K562 (cell line): Measurements from ENCODE around the gene NAT8L. TPM values are rescaled to one million over a fixed set of nuclear protein-coding genes. Genes with fewer than 3 reads are reported as not detected.

Source experiments
- ATAC-seq: fragments of 200-7000 bp; cut with Tn5 transposase; 3 replicates; pipeline ENCODE4 v1.9.1; 2020; ENCODE audit warnings: moderate library complexity
- BruUV-seq: library from RNA; stranded (reverse); fragments of 400-500 nt; replicated peaks from 2 replicates; lab custom pipeline; 2021; lab: Mats Ljungman, UMichigan
- CTCF ChIA-PET: fragments of 300-600 bp; formaldehyde crosslinking; extraction: SDS; loops from one replicate; lab custom pipeline; 2021; ENCODE audit warnings: low intra/inter-chr PET ratio; lab: Yijun Ruan, JAX
- POLR2A ChIA-PET: fragments of 300-600, 350-650 bp; sonication (Branson Sonifier 250); formaldehyde crosslinking; extraction: SDS; loops from one replicate; lab custom pipeline; 2021; ENCODE audit warnings: antibody characterized with exemption, inconsistent platforms; lab: Yijun Ruan, JAX
- DNase-seq, 4 experiments: peaks; one replicate each; pipeline versions ENCODE4 v3.0.0 to v3.0.0-alpha.2; 2011 to 2018; ENCODE audit warnings: low spot score in 3 of 4, mixed read lengths in 3 of 4; ENCODE audit errors: extremely low read depth in 1 of 4
- FAIRE-seq: peaks from 2 replicates; lab custom pipeline; 2011; peaks lifted over from hg19 to GRCh38; lab: Jason Lieb, UNC
- H2AFZ ChIP-seq: 2 replicates; pipeline ENCODE4 v1.6.0; 2011; ENCODE audit warnings: low read depth, low read length, control low read depth, inconsistent platforms
- H3K27ac ChIP-seq: fragments of 200-600 bp; 3 replicates; pipeline ENCODE4 v1.8.0; 2011; ENCODE audit warnings: low read depth, mild to moderate bottlenecking, control low read depth, inconsistent platforms, low read length, moderate library complexity, mixed read lengths; ENCODE audit errors: extremely low read depth
- H3K27me3 ChIP-seq, 2 experiments: fragments of 300-600 bp in 1 of 2; 2 replicates in 1 of 2; 3 replicates in 1 of 2; pipeline versions ENCODE4 v1.6.0 to v1.8.0; 2011; ENCODE audit warnings: inconsistent platforms in 2 of 2, low read length in 2 of 2, mild to moderate bottlenecking in 1 of 2, mixed read lengths in 1 of 2, moderate library complexity in 1 of 2; ENCODE audit not compliant: control insufficient read depth in 2 of 2, insufficient read depth in 2 of 2
- H3K36me3 ChIP-seq: fragments of 300-600 bp; 3 replicates; pipeline ENCODE4 v1.8.0; 2011; ENCODE audit warnings: mild to moderate bottlenecking, low read length, inconsistent platforms; ENCODE audit not compliant: control insufficient read depth, insufficient read depth
- H3K4me1 ChIP-seq, 2 experiments: fragments of 200-600 bp in 1 of 2; replicated peaks in 1 of 2; 2 replicates in 1 of 2; 3 replicates in 1 of 2; pipeline versions ENCODE4 v1.5.1 to v1.8.0; 2011; ENCODE audit warnings: inconsistent platforms in 2 of 2, low read length in 2 of 2, mild to moderate bottlenecking in 1 of 2, mixed read lengths in 1 of 2, moderate library complexity in 1 of 2; ENCODE audit not compliant: control insufficient read depth in 2 of 2, insufficient read depth in 2 of 2
- H3K4me2 ChIP-seq: 2 replicates; pipeline ENCODE4 v1.6.1; 2011; ENCODE audit warnings: low read length, control low read depth, inconsistent platforms, mixed read lengths; ENCODE audit not compliant: insufficient read depth
- H3K4me3 ChIP-seq: fragments of 200-600 bp; sonication (generic), shearing (Covaris generic); 2 replicates; pipeline ENCODE4 v1.5.1; 2016; ENCODE audit warnings: control low read depth, inconsistent platforms
- H3K79me2 ChIP-seq: fragments of 200-600 bp; 3 replicates; pipeline ENCODE4 v1.8.0; 2011; ENCODE audit warnings: low read length, inconsistent platforms; ENCODE audit not compliant: control insufficient read depth, insufficient read depth
- H3K9ac ChIP-seq, 2 experiments: 2 replicates each; pipeline versions ENCODE4 v1.6.0 to v1.6.1; 2011; ENCODE audit warnings: low read depth in 2 of 2, low read length in 2 of 2, control low read depth in 1 of 2, inconsistent platforms in 1 of 2, mild to moderate bottlenecking in 1 of 2, mixed read lengths in 1 of 2; ENCODE audit not compliant: insufficient read depth in 1 of 2
- H3K9me1 ChIP-seq: one replicate; pipeline ENCODE4 v1.6.0; 2011; ENCODE audit warnings: inconsistent platforms, mild to moderate bottlenecking, low read length, moderate library complexity; ENCODE audit not compliant: control insufficient read depth, insufficient read depth
- H3K9me3 ChIP-seq: replicated peaks from 2 replicates; pipeline ENCODE4 v1.5.1; 2011; ENCODE audit warnings: low read depth, low read length, inconsistent platforms; ENCODE audit not compliant: control insufficient read depth, insufficient read depth
- H4K20me1 ChIP-seq: replicated peaks from 2 replicates; pipeline ENCODE4 v1.6.1; 2011; ENCODE audit warnings: low read length, inconsistent platforms, mixed read lengths; ENCODE audit not compliant: control insufficient read depth, insufficient read depth
- ATF7 ChIP-seq: fragments of 450-650 bp; IDR thresholded peaks from 2 replicates; pipeline ENCODE4 v1.7.1; 2014; ENCODE audit warnings: mild to moderate bottlenecking, moderate library complexity
- BRF1 ChIP-seq: IDR thresholded peaks from 3 replicates; pipeline ENCODE4 v1.6.1; 2011; ENCODE audit warnings: borderline replicate concordance, mild to moderate bottlenecking; ENCODE audit not compliant: insufficient read length; ENCODE audit errors: extremely low read depth
- CHCHD3 ChIP-seq: fragments of 250-450 bp; sonication (Bioruptor Pico); IDR thresholded peaks from 2 replicates; pipeline ENCODE4 v2.1.2; 2022; ENCODE audit warnings: mild to moderate bottlenecking
- FIP1L1 ChIP-seq: fragments of 200-400 bp; formaldehyde crosslinking; IDR thresholded peaks from 2 replicates; pipeline ENCODE4 v1.6.1; 2018; ENCODE audit warnings: mild to moderate bottlenecking, low read depth, low read length; ENCODE audit not compliant: poor library complexity, severe bottlenecking
- MYNN ChIP-seq, 2 experiments: sonication (generic); formaldehyde crosslinking in 1 of 2; IDR thresholded peaks; 2 replicates each; pipeline versions ENCODE4 v1.5.0 to v1.6.1; 2016 to 2020; ENCODE audit warnings: antibody characterized with exemption in 1 of 2, missing genetic modification reagents in 1 of 2
- ZNF217 ChIP-seq: sonication (generic); formaldehyde crosslinking; IDR thresholded peaks from 2 replicates; pipeline ENCODE4 v1.8.0; 2022; ENCODE audit warnings: mild to moderate bottlenecking, missing genetic modification reagents
- ZNF551 ChIP-seq: fragments of 250-450 bp; sonication (Bioruptor Pico); IDR thresholded peaks from 2 replicates; pipeline ENCODE4 v1.5.0; 2021; ENCODE audit warnings: mild to moderate bottlenecking, moderate library complexity
- ZNF57 ChIP-seq: fragments of 450-650 bp; formaldehyde crosslinking; IDR thresholded peaks from 2 replicates; pipeline ENCODE4 v1.4.0; 2020; ENCODE audit warnings: mild to moderate bottlenecking, moderate library complexity
- WGBS: fragments of 100-300 bp; shearing (Covaris generic); methylation state at CpG from one replicate; pipeline ENCODE4 v1.1.6; 2016; ENCODE audit warnings: low coverage, mixed read lengths; ENCODE audit not compliant: insufficient coverage; ENCODE audit errors: missing lambda C conversion rate; 5-methylcytosine and 5-hydroxymethylcytosine counted together
- in situ Hi-C: fragments of 300-500 bp; cut with MboI; formaldehyde crosslinking; loops from 4 replicates; pipeline ENCODE4 v1.15.0; 2018; ENCODE audit warnings: inconsistent platforms, mixed read lengths
- intact Hi-C: fragments of 100-400 bp; cut with micrococcal nuclease; formaldehyde crosslinking; loops from 2 replicates; pipeline ENCODE4 v1.14.2; 2022
- polyA plus RNA-seq, 8 experiments: library from polyadenylated mRNA; depleted of rRNA in 4 of 8; stranded (reverse) in 5 of 8; unstranded in 3 of 8; fragments of >200 nt; fragmentation: Nextera tagmentation in 2 of 8; fragmentation: Illumina TruSeq in 1 of 8; extraction: Ambion mirVana in 2 of 8; extraction: Trizol in 1 of 8; gene quantifications; 2 replicates each; pipeline versions ENCODE4 v1.2.1 to v1.2.3, GENCODE V29; 2011 to 2014; ENCODE audit warnings: inconsistent platforms in 1 of 8, missing spikeins in 1 of 8
- total RNA-seq, 7 experiments: library from RNA; depleted of rRNA in 6 of 7; stranded (reverse); fragments of >200 nt in 6 of 7; fragmentation: Illumina TruSeq in 2 of 7; extraction: Trizol in 2 of 7; gene quantifications; 2 replicates each; pipeline versions ENCODE4 v1.2.1 to v1.2.3, GENCODE V29; 2011 to 2021; ENCODE audit warnings: low replicate concordance in 1 of 7
- TF ChIP-seq, protein P1 (sequence below): fragments of 200-600 bp; sonication (generic); IDR thresholded peaks from one replicate; pipeline ENCODE4 v1.6.1; 2012; ENCODE audit warnings: mild to moderate bottlenecking, low read depth, low read length, inconsistent platforms

NAT8L gene
- total and polyA plus RNA-seq, 9 of the 15 experiments (the other 6 are each of a cell fraction or from before 2014, with no cell fraction given): 0.06 to 11.0 (median 1.5) TPM

DNA sequence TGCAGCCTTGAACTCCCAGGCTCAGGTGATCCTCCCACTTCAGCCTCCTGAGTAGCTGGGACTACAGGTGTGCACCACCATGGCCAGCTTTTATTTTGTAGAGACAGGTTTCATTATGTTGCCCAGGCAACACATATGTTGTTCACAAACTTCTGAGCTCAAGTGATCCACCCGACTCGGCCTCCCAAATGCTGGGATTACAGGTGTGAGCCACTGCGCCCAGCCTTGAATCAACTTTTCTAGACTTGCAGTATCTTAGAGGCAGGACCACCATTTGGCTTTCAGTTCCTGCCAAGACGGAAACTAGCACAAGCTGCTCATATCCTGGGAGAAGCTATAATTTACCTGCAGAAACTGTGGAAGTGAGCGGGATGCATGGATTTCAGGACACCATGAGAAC, 19.9 kb downstream of the NAT8L start:
- H3K4me1 ChIP-seq: peaks cover 0 to 25% of the 10 kb centered on the region in 2 experiments; a peak in 2 of 5 replicates
- no peak overlapping the region for H3K9ac ChIP-seq
- H3K4me2 ChIP-seq: no peak overlapping the region
- H3K9me3 ChIP-seq: no peaks in the 10 kb centered on the region
- BruUV-seq: no TSS peak
- no peaks in the 10 kb centered on the region for H4K20me1 ChIP-seq
- no peak for DNase-seq
- ATAC-seq: no peak
- 17% methylated on average over 5 of the region's 5 CpGs for WGBS
- ChIA-PET POLR2A (interaction anchor here (0.5 to 1.0 kb wide), 2 partner anchors 10 to 175 kb away, joined by 3 read pairs; no protein-coding TSS in a partner anchor), CTCF (no interaction called here)
- H3K27ac ChIP-seq: no peak overlapping the region
- peaks cover 17 to 53% of the 10 kb centered on the region in 2 experiments; a peak in 4 of 5 replicates for H3K27me3 ChIP-seq
- FAIRE-seq: no peak
- H3K4me3 ChIP-seq: no peak overlapping the region
- H2AFZ ChIP-seq: no peak overlapping the region
- no peaks in the 10 kb centered on the region for H3K79me2 ChIP-seq
- no peaks in the 10 kb centered on the region for H3K36me3 ChIP-seq
- TF ChIP-seq ATF7: no peak
- TF ChIP-seq ZNF57 (CRISPR knock-in tag): no peak
- TF ChIP-seq BRF1: no peak
- TF ChIP-seq ZNF217 (CRISPR knock-in tag): no peak
- no peak for TF ChIP-seq FIP1L1
- TF ChIP-seq ZNF551 (CRISPR knock-in tag): no peak
- TF ChIP-seq CHCHD3 (CRISPR knock-in tag): no peak
- TF ChIP-seq MYNN (IDR thresholded peaks at IDR 0.05): peak; percentile 85
- no peak; the same call in 1 of the 2 replicates for TF ChIP-seq MYNN (CRISPR knock-in tag; IDR thresholded peaks at IDR 0.05)
- TF ChIP-seq, protein P1, sequence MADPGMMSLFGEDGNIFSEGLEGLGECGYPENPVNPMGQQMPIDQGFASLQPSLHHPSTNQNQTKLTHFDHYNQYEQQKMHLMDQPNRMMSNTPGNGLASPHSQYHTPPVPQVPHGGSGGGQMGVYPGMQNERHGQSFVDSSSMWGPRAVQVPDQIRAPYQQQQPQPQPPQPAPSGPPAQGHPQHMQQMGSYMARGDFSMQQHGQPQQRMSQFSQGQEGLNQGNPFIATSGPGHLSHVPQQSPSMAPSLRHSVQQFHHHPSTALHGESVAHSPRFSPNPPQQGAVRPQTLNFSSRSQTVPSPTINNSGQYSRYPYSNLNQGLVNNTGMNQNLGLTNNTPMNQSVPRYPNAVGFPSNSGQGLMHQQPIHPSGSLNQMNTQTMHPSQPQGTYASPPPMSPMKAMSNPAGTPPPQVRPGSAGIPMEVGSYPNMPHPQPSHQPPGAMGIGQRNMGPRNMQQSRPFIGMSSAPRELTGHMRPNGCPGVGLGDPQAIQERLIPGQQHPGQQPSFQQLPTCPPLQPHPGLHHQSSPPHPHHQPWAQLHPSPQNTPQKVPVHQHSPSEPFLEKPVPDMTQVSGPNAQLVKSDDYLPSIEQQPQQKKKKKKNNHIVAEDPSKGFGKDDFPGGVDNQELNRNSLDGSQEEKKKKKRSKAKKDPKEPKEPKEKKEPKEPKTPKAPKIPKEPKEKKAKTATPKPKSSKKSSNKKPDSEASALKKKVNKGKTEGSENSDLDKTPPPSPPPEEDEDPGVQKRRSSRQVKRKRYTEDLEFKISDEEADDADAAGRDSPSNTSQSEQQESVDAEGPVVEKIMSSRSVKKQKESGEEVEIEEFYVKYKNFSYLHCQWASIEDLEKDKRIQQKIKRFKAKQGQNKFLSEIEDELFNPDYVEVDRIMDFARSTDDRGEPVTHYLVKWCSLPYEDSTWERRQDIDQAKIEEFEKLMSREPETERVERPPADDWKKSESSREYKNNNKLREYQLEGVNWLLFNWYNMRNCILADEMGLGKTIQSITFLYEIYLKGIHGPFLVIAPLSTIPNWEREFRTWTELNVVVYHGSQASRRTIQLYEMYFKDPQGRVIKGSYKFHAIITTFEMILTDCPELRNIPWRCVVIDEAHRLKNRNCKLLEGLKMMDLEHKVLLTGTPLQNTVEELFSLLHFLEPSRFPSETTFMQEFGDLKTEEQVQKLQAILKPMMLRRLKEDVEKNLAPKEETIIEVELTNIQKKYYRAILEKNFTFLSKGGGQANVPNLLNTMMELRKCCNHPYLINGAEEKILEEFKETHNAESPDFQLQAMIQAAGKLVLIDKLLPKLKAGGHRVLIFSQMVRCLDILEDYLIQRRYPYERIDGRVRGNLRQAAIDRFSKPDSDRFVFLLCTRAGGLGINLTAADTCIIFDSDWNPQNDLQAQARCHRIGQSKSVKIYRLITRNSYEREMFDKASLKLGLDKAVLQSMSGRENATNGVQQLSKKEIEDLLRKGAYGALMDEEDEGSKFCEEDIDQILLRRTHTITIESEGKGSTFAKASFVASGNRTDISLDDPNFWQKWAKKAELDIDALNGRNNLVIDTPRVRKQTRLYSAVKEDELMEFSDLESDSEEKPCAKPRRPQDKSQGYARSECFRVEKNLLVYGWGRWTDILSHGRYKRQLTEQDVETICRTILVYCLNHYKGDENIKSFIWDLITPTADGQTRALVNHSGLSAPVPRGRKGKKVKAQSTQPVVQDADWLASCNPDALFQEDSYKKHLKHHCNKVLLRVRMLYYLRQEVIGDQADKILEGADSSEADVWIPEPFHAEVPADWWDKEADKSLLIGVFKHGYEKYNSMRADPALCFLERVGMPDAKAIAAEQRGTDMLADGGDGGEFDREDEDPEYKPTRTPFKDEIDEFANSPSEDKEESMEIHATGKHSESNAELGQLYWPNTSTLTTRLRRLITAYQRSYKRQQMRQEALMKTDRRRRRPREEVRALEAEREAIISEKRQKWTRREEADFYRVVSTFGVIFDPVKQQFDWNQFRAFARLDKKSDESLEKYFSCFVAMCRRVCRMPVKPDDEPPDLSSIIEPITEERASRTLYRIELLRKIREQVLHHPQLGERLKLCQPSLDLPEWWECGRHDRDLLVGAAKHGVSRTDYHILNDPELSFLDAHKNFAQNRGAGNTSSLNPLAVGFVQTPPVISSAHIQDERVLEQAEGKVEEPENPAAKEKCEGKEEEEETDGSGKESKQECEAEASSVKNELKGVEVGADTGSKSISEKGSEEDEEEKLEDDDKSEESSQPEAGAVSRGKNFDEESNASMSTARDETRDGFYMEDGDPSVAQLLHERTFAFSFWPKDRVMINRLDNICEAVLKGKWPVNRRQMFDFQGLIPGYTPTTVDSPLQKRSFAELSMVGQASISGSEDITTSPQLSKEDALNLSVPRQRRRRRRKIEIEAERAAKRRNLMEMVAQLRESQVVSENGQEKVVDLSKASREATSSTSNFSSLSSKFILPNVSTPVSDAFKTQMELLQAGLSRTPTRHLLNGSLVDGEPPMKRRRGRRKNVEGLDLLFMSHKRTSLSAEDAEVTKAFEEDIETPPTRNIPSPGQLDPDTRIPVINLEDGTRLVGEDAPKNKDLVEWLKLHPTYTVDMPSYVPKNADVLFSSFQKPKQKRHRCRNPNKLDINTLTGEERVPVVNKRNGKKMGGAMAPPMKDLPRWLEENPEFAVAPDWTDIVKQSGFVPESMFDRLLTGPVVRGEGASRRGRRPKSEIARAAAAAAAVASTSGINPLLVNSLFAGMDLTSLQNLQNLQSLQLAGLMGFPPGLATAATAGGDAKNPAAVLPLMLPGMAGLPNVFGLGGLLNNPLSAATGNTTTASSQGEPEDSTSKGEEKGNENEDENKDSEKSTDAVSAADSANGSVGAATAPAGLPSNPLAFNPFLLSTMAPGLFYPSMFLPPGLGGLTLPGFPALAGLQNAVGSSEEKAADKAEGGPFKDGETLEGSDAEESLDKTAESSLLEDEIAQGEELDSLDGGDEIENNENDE: no peak
- TF ChIP-seq, all 486 proteins: peak for 1
- in situ Hi-C loops (no loop called here), intact Hi-C loops (no loop called here)
- no peaks in the 10 kb centered on the region for H3K9me1 ChIP-seq
